ENCODE results near the gene GPD1. TPM values are rescaled to one million over a fixed set of nuclear protein-coding genes. Genes with fewer than 3 reads are reported as not detected.

Gene GPD1
- total RNA-seq, 4 donors from 2014 or later, result 5.1 to 10.6 (median 7.1) TPM

- intact Hi-C loops (cut with DNase I), result no loop called here
- TF ChIP-seq CTCF (IDR thresholded peaks at IDR 0.05), result peak in 5 of 6 experiments; percentile 2 to 95 (median 91)
- TF ChIP-seq POLR2A (IDR thresholded peaks at IDR 0.05), result peak; percentile 91 to 97
- Histone ChIP-seq H3K36me3 (no peaks in the 10 kb centered on the region), H3K27me3 (no peaks in the 10 kb centered on the region), H3K4me1 (peaks cover 40 to 58% of the 10 kb centered on the region in 2 donors), H3K9me3 (no peaks in the 10 kb centered on the region), H3K27ac (peak within 1 kb of the TSS; percentile 93 to 98 (median 97)), H3K4me3 (replicated peaks in 1 of 3) (peak within 1 kb of the TSS; percentile 70 to 94 (median 92))
- DNase-seq, result peak; percentile 99
- WGBS, 2 donors, result 0 to 1% methylated on average over 32 to 34 of the region's 59 CpGs
These were observed 8.1 kb downstream of the GPD1 start, which contains the start of gene COX14 for GRCh38 chr12:50111693-50112455. Gene COX14, plus strand, starts transcription at chr12:50112236. Its CDS starts 7,808 bp downstream, at chr12:50120044.

DNA sequence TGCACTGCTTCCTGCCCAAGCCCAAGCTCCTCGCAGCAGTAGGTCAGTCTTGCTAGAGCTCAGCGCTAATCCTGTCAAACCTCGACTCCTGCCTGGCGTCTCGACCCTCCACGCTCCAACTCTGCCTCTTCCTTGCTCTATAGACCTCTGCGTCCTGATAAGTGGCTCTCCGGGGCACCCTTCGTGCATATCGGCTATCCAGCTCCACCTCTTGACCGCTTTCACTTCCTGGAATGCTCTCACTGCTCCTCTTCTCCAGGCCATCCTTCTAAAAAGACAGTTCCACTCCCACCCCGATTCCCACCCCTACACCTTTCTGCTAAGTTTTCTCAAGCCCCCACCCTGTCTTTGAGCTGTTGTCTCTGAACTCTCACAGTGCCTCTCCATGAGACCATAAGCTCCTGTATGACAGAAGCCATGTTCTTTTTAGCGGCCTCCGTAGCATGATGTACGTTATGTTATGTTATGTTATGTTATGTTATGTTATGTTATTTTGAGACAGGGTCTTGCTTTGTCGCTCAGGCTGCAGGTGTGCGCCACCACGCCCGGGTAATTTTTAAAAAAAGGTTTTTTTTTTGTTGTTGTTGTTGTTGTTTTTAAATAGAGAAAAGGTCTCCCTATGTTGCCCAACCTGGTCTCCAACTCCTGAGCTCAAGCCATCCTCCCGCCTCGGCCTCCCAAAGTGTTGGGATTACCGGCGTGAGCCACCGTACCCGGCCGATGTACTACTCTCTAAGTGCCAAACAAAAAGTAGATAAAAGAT lies 8.8 kb downstream of the GPD1 start:
- Histone ChIP-seq H3K4me1 (peaks cover 42 to 66% of the 10 kb centered on the region in 2 donors), H3K9me3 (no peaks in the 10 kb centered on the region), H3K36me3 (no peaks in the 10 kb centered on the region), H3K27ac (peak overlapping the region; percentile 93 to 97 (median 93)), H3K27me3 (no peaks in the 10 kb centered on the region), H3K4me3 (replicated peaks in 1 of 3) (peak overlapping the region; percentile 70 to 94 (median 92))
- TF ChIP-seq CTCF (IDR thresholded peaks at IDR 0.05) (no peak), POLR2A (IDR thresholded peaks at IDR 0.05) (no peak)
- peak; percentile 59 to 64 for DNase-seq
- intact Hi-C loops (cut with DNase I), result no loop called here
- 22 to 25% methylated on average over 26 of the region's 26 CpGs for WGBS, 2 donors

DNA sequence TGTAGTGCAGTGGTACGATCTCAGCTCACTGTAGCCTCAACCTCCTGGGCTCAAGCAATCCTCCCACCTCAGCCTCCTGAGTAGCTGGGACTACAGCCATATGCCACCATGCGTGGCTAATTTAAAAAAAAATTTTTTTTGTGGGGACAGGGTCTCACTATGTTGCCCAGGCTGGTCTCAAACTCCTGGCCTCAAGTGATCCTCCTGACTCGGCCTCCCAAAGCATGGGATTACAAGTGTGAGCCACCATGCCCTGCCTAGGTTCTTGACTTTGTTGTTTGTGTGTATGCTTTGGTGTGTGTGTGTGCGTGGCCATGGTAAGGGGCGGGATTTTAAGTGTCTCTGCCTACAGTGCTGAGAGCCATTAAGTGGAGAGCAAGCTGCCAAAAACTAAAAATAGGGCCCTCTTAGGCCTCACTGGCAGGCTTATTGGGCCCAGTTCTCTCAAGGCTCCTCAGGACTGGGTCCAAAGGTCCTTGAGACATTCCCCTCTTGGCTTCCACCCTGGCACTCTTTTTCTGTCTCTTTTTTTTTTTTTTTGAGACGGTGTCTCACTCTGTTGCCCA lies 13.3 kb downstream of the GPD1 start:
- Histone ChIP-seq H3K9me3 (no peaks in the 10 kb centered on the region), H3K27ac (peak overlapping the region; percentile 80 to 84 (median 81)), H3K27me3 (no peaks in the 10 kb centered on the region), H3K4me3 (replicated peaks in 1 of 3) (no peak overlapping the region), H3K36me3 (peaks cover 8 to 10% of the 10 kb centered on the region in 2 donors), H3K4me1 (peaks cover 24 to 55% of the 10 kb centered on the region in 2 donors)
- TF ChIP-seq POLR2A (IDR thresholded peaks at IDR 0.05) (no peak), CTCF (IDR thresholded peaks at IDR 0.05) (no peak)
- WGBS, 2 donors, result 50 to 53% methylated on average over 6 of the region's 6 CpGs
- DNase-seq, result peak; percentile 87 to 91
- intact Hi-C loops (cut with DNase I), result no loop called here

GRCh38 chr12:50119387-50119786 lies 15.6 kb downstream of the GPD1 start:
- Histone ChIP-seq H3K36me3 (peaks cover 8 to 17% of the 10 kb centered on the region in 2 donors), H3K4me3 (replicated peaks in 1 of 3) (no peak overlapping the region), H3K4me1 (peaks cover 6 to 39% of the 10 kb centered on the region in 2 donors), H3K27ac (no peak overlapping the region), H3K9me3 (no peaks in the 10 kb centered on the region), H3K27me3 (no peaks in the 10 kb centered on the region)
- WGBS, 2 donors, result 100% methylated on average over 2 of the region's 2 CpGs
- intact Hi-C loops (cut with DNase I), result no loop called here
- no peak for TF ChIP-seq POLR2A (IDR thresholded peaks at IDR 0.05)
- no peak for TF ChIP-seq CTCF (IDR thresholded peaks at IDR 0.05)
- DNase-seq, result peak in 1 of 2 donors; percentile 26
